Left ventricle myocardium inferior (tissue), 1 donor: Measurements from ENCODE around the gene SSBP4. TPM values are rescaled to one million over a fixed set of nuclear protein-coding genes. Genes with fewer than 3 reads are reported as not detected.

Experiments
- DNase-seq: peaks from one replicate; pipeline ENCODE4 v3.0.0-alpha.2; 2020
- H3K27ac ChIP-seq: fragments of 200-600 bp; replicated peaks from 2 replicates; pipeline ENCODE4 v1.8.0; 2021
- H3K27me3 ChIP-seq: fragments of 200-600 bp; 2 replicates; pipeline ENCODE4 v1.8.0; 2021; ENCODE audit warnings: low read depth
- H3K36me3 ChIP-seq: fragments of 200-600 bp; 2 replicates; pipeline ENCODE4 v1.8.0; 2021
- H3K4me1 ChIP-seq: fragments of 200-600 bp; 2 replicates; pipeline ENCODE4 v1.8.0; 2021
- H3K4me3 ChIP-seq: fragments of 200-600 bp; 2 replicates; pipeline ENCODE4 v1.8.0; 2021; ENCODE audit warnings: mild to moderate bottlenecking, moderate library complexity
- H3K9me3 ChIP-seq: fragments of 200-600 bp; replicated peaks from 2 replicates; pipeline ENCODE4 v1.8.0; 2021
- intact Hi-C: fragments of 100-400 bp; cut with micrococcal nuclease; formaldehyde crosslinking; loops from one replicate; pipeline ENCODE4 v1.11.0; 2022
- total RNA-seq: library from RNA; stranded (reverse); fragmentation: NEBNext Ultra II Directional; extraction: Animal tissue kit (Norgen Biotek cat#: 25700); gene quantifications from one replicate; pipeline ENCODE4 v1.2.1, GENCODE V29; 2021
- TF ChIP-seq, protein P1 (sequence below): fragments of 200-600 bp; IDR thresholded peaks from 2 replicates; pipeline ENCODE4 v1.8.0; 2021; ENCODE audit warnings: antibody characterized with exemption, mild to moderate bottlenecking, borderline replicate concordance
- donor health status: DM: no; HTN: yes; CAD: no; lungs with severe emphysema.

Gene SSBP4
- total RNA-seq, 1 donor from 2014 or later: 30.8 TPM

DNA sequence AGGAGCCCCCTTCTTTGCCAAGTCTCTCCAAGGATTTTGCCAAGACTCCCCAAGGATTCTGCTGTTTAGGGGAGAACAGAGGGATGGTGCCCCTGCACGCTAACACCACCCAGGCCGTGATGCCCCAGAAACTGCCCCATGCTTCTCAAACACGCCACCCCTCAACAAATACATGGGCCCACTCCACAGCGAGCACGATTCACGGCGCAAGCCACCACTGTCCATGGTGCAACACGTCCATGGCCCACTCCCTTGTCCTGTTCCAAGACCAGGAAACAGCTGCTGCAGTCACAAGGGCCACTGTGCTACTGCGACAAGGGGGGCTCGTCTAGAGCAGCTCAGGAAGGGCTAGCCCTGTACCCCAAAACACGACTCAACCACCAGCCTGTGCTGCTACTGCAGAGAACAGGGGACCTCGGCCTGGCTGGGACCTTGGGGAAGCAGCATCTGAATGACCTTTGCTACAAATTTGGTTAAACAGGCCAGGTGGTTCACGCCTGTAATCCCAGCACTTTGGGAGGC, 55.2 kb downstream of the SSBP4 start:
- no peaks in the 10 kb centered on the region for H3K9me3 ChIP-seq
- intact Hi-C loops: no loop called here
- TF ChIP-seq, protein P1, sequence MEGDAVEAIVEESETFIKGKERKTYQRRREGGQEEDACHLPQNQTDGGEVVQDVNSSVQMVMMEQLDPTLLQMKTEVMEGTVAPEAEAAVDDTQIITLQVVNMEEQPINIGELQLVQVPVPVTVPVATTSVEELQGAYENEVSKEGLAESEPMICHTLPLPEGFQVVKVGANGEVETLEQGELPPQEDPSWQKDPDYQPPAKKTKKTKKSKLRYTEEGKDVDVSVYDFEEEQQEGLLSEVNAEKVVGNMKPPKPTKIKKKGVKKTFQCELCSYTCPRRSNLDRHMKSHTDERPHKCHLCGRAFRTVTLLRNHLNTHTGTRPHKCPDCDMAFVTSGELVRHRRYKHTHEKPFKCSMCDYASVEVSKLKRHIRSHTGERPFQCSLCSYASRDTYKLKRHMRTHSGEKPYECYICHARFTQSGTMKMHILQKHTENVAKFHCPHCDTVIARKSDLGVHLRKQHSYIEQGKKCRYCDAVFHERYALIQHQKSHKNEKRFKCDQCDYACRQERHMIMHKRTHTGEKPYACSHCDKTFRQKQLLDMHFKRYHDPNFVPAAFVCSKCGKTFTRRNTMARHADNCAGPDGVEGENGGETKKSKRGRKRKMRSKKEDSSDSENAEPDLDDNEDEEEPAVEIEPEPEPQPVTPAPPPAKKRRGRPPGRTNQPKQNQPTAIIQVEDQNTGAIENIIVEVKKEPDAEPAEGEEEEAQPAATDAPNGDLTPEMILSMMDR: no peak
- peak overlapping the region; percentile 25 for H3K27ac ChIP-seq
- H3K4me1 ChIP-seq: peaks cover 81% of the 10 kb centered on the region
- no peak overlapping the region for H3K4me3 ChIP-seq
- no peaks in the 10 kb centered on the region for H3K27me3 ChIP-seq
- peaks cover 16% of the 10 kb centered on the region for H3K36me3 ChIP-seq
- DNase-seq: no peak

DNA sequence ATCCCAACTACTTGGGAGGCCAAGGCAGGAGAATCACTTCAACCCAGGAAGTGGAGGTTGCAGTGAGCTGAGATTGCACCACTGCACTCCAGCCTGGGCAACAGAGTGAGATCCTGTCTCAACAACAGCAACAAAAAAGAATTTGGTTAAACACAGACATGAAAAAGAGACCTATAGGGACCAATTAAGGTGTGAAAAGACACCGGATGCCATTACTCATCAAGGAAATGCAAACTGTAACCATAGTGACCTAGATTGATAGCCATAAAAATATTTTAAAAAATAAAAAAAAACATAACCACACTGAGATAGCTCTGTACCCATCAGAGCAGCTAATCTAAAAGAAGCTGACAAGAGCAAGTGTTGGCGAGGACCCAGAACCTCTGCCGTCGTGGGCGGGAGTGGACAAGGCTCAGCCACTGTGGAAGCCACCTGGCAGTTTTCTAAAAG, 55.8 kb downstream of the SSBP4 start:
- no peak for DNase-seq
- Histone ChIP-seq H3K27me3 (no peaks in the 10 kb centered on the region), H3K36me3 (peaks cover 16% of the 10 kb centered on the region), H3K4me3 (no peak overlapping the region), H3K9me3 (no peaks in the 10 kb centered on the region), H3K4me1 (peaks cover 81% of the 10 kb centered on the region), H3K27ac (no peak overlapping the region)
- intact Hi-C loops: no loop called here
- TF ChIP-seq, protein P1: no peak

DNA sequence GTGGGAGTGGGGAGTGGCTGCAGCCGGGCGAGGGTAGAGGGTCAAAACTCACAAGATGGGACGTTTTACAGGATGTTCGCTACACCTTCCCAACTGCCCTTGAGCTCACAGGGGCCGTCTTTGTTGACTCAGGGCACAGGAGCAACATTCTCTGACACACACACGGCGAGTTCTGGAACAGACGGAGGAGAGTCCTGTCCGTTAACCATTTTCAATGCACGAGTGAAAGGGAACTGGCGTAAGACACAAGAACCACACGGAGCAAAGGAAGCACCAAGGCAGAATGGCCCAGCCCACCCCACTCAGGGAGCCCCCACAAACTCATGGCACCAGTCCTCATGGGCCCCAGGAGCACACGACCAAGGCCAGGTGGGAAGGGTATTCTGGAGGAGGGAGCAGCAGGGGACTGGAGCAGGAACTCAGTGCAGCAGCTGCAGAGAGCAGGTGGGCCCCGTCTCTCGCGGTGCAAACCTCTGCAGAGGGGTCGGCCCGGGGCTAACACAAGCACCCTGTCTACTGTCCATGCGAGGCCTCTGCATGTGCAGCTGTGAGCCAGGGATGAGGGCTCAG, 56.6 kb downstream of the SSBP4 start:
- DNase-seq: no peak
- H3K27ac ChIP-seq: no peak overlapping the region
- H3K9me3 ChIP-seq: no peaks in the 10 kb centered on the region
- H3K4me3 ChIP-seq: no peak overlapping the region
- TF ChIP-seq, protein P1: no peak
- intact Hi-C loops: no loop called here
- peaks cover 81% of the 10 kb centered on the region for H3K4me1 ChIP-seq
- peaks cover 13% of the 10 kb centered on the region for H3K36me3 ChIP-seq
- no peaks in the 10 kb centered on the region for H3K27me3 ChIP-seq

DNA sequence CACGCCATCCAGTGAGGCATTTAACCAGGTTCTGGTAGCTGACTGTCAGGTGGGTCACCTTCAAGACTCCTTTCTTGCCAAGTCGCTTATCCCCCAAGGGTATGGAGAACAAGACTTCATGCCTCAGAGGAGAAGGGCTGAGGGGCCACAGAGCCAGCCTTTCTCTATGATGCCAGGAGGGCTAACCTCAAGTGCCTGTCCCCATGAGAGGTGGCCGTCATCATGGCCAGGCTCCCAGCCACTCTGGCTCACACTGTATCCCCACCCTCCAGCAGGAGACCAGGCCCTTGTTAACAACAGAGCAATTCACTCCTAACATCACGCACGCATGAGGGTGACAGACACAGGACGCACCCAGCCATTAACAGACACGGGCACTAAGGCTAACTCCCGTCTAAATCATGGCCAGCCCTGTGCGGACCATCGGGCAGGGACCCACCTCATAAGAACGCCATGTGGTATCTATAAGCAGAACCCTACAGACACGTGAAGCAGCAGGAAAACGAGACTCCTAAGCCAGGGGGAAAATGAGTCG, 57.4 kb downstream of the SSBP4 start:
- H3K4me3 ChIP-seq: no peak overlapping the region
- TF ChIP-seq, protein P1: no peak
- H3K27me3 ChIP-seq: no peaks in the 10 kb centered on the region
- DNase-seq: no peak
- H3K27ac ChIP-seq: peak overlapping the region; percentile 86
- intact Hi-C loops: no loop called here
- H3K36me3 ChIP-seq: peaks cover 10% of the 10 kb centered on the region
- peaks cover 87% of the 10 kb centered on the region for H3K4me1 ChIP-seq
- H3K9me3 ChIP-seq: no peaks in the 10 kb centered on the region

DNA sequence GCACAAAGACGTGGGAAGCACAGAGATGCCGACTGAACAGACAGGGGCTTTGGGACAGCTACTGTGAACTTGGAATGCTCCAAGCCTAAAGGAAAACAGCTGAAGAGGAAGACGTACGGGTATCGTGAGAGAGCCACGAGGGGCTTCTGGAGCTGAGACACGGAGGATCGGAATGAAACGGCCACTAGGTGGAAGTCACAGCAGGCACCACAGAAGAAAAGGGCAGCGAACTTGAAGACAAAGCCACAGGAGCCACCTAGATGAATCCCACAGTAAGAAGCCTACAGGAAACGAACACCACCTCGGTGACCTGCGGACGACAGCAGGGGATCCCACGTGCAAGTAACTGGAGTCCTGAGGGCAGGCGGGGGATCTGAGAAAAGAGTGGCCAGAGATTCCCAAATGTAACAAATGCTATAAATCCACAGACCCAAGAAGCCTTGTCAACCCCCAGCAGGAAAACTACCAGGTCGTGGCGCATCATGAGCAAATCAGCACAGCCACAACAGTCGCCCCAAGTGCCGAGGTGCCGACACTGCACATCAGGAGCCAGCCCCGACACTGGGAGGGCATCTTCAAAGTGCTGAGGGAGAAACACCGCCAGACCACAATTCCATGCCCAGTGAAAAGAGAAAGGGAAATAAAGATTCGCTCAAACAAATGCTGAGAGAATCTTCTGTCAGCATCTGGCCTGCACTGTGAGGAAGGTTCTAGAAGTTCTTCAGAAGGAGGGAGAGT, 58.0 kb downstream of the SSBP4 start:
- DNase-seq: no peak
- Histone ChIP-seq H3K27me3 (no peaks in the 10 kb centered on the region), H3K36me3 (peaks cover 3% of the 10 kb centered on the region), H3K4me1 (peaks cover 88% of the 10 kb centered on the region), H3K4me3 (no peak overlapping the region), H3K27ac (peak overlapping the region; percentile 86), H3K9me3 (no peaks in the 10 kb centered on the region)
- intact Hi-C loops: no loop called here
- TF ChIP-seq, protein P1: peak; percentile 13
